H9 (cell line): ENCODE data around the gene CISD1. TPM values are rescaled to one million over a fixed set of nuclear protein-coding genes. Genes with fewer than 3 reads are reported as not detected.

Experiments
- DNase-seq: peaks from one replicate; pipeline ENCODE4 v3.0.0-alpha.2; 2017
- H2AFZ ChIP-seq: one replicate; pipeline ENCODE4 v1.6.1; 2013; ENCODE audit warnings: mild to moderate bottlenecking, low read length, control low read depth, moderate library complexity
- H2AK5ac ChIP-seq: 2 replicates; pipeline ENCODE4 v1.6.1; 2013; ENCODE audit warnings: low read length, control low read depth, mixed read lengths; ENCODE audit not compliant: insufficient read length
- H2BK120ac ChIP-seq: one replicate; pipeline ENCODE4 v1.6.1; 2013; ENCODE audit warnings: low read depth, mild to moderate bottlenecking, low read length, control low read depth, inconsistent platforms; ENCODE audit not compliant: poor library complexity, severe bottlenecking
- H2BK12ac ChIP-seq: 2 replicates; pipeline ENCODE4 v1.6.1; 2013; ENCODE audit warnings: low read length, control low read depth, mixed read lengths, low read depth; ENCODE audit not compliant: insufficient read length
- H2BK15ac ChIP-seq: 2 replicates; pipeline ENCODE4 v1.6.1; 2013; ENCODE audit warnings: low read depth, low read length, control low read depth
- H2BK20ac ChIP-seq: one replicate; pipeline ENCODE4 v1.6.1; 2013; ENCODE audit warnings: low read depth, mild to moderate bottlenecking, low read length, control low read depth, inconsistent platforms; ENCODE audit not compliant: poor library complexity, severe bottlenecking
- H2BK5ac ChIP-seq: 2 replicates; pipeline ENCODE4 v1.6.1; 2013; ENCODE audit warnings: low read length, control low read depth, mixed read lengths; ENCODE audit not compliant: insufficient read length
- H3K14ac ChIP-seq: 2 replicates; pipeline ENCODE4 v1.6.1; 2013; ENCODE audit warnings: low read length, control low read depth; ENCODE audit not compliant: insufficient read depth
- H3K18ac ChIP-seq: 2 replicates; pipeline ENCODE4 v1.6.1; 2013; ENCODE audit warnings: low read depth, mild to moderate bottlenecking, mixed read lengths, low read length, control low read depth; ENCODE audit not compliant: insufficient read length
- H3K23ac ChIP-seq: 2 replicates; pipeline ENCODE4 v1.6.1; 2013; ENCODE audit warnings: low read length, control low read depth, mixed read lengths, low read depth; ENCODE audit not compliant: insufficient read length
- H3K23me2 ChIP-seq: 2 replicates; pipeline ENCODE4 v1.6.1; 2013; ENCODE audit warnings: low read depth, mild to moderate bottlenecking, mixed read lengths, low read length, control low read depth; ENCODE audit not compliant: insufficient read length, poor library complexity, severe bottlenecking
- H3K27ac ChIP-seq: 2 replicates; pipeline ENCODE4 v1.5.1; 2013; ENCODE audit warnings: low read length, control low read depth, mixed read lengths, low read depth; ENCODE audit not compliant: insufficient read length
- H3K27me3 ChIP-seq: 2 replicates; pipeline ENCODE4 v1.6.1; 2013; ENCODE audit warnings: low read length, control low read depth, inconsistent platforms; ENCODE audit not compliant: insufficient read depth
- H3K4ac ChIP-seq: 2 replicates; pipeline ENCODE4 v1.6.1; 2013; ENCODE audit warnings: low read depth, mild to moderate bottlenecking, control low read depth, inconsistent platforms, low read length, moderate library complexity
- H3K4me1 ChIP-seq: 2 replicates; pipeline ENCODE4 v1.6.1; 2013; ENCODE audit warnings: low read length, control low read depth, inconsistent platforms; ENCODE audit not compliant: insufficient read depth
- H3K4me2 ChIP-seq: 2 replicates; pipeline ENCODE4 v1.6.1; 2013; ENCODE audit warnings: low read length, control low read depth, mixed read lengths; ENCODE audit not compliant: insufficient read length, insufficient read depth
- H3K56ac ChIP-seq: 2 replicates; pipeline ENCODE4 v1.6.1; 2013; ENCODE audit warnings: low read depth, mild to moderate bottlenecking, mixed read lengths, low read length, control low read depth; ENCODE audit not compliant: insufficient read length
- H3K79me1 ChIP-seq: 2 replicates; pipeline ENCODE4 v1.6.1; 2013; ENCODE audit warnings: low read depth, mild to moderate bottlenecking, moderate library complexity, low read length, control low read depth, inconsistent platforms; ENCODE audit not compliant: insufficient read depth, poor library complexity, severe bottlenecking
- H3K79me2 ChIP-seq: 2 replicates; pipeline ENCODE4 v1.6.1; 2013; ENCODE audit warnings: low read length, control low read depth, inconsistent platforms; ENCODE audit not compliant: insufficient read depth
- H3K9ac ChIP-seq: 2 replicates; pipeline ENCODE4 v1.6.1; 2013; ENCODE audit warnings: low read length, control low read depth, mixed read lengths; ENCODE audit not compliant: insufficient read length; ENCODE audit errors: extremely low read depth
- H3K9me3 ChIP-seq: one replicate; pipeline ENCODE4 v1.6.1; 2013; ENCODE audit warnings: low read depth, low read length, inconsistent platforms; ENCODE audit not compliant: control insufficient read depth
- H3T11ph ChIP-seq: one replicate; pipeline ENCODE4 v1.6.1; 2013; ENCODE audit warnings: mild to moderate bottlenecking, low read length, control low read depth, inconsistent platforms
- H4K20me1 ChIP-seq: one replicate; pipeline ENCODE4 v1.6.1; 2013; ENCODE audit not compliant: control insufficient read depth, insufficient read length, insufficient read depth
- H4K5ac ChIP-seq: 2 replicates; pipeline ENCODE4 v1.6.1; 2013; ENCODE audit warnings: low read depth, mild to moderate bottlenecking, mixed read lengths, low read length, control low read depth; ENCODE audit not compliant: insufficient read length
- H4K8ac ChIP-seq: replicated peaks from 2 replicates; pipeline ENCODE4 v1.6.1; 2013; ENCODE audit warnings: low read length, control low read depth, mixed read lengths, low read depth; ENCODE audit not compliant: insufficient read length
- H4K91ac ChIP-seq: 2 replicates; pipeline ENCODE4 v1.6.1; 2013; ENCODE audit warnings: low read depth, mild to moderate bottlenecking, moderate library complexity, mixed read lengths, low read length, control low read depth; ENCODE audit not compliant: insufficient read length
- H3K27ac Mint-ChIP-seq, 3 experiments: 2 replicates in 2 of 3; 3 replicates in 1 of 3; pipeline ENCODE4 v1.8.0; 2020 to 2021; ENCODE audit warnings: mixed read lengths in 3 of 3, mild to moderate bottlenecking in 1 of 3, moderate library complexity in 1 of 3
- H3K27me3 Mint-ChIP-seq: 2 replicates; pipeline ENCODE4 v1.8.0; 2021; ENCODE audit warnings: low read depth, mild to moderate bottlenecking, moderate library complexity, mixed read lengths
- H3K36me3 Mint-ChIP-seq, 3 experiments: 2 replicates in 2 of 3; 3 replicates in 1 of 3; pipeline ENCODE4 v1.8.0; 2020 to 2021; ENCODE audit warnings: low read depth in 3 of 3, mixed read lengths in 3 of 3; ENCODE audit not compliant: insufficient read depth in 1 of 3
- H3K4me1 Mint-ChIP-seq, 2 experiments: 2 replicates each; pipeline ENCODE4 v1.8.0; 2020; ENCODE audit warnings: mixed read lengths in 2 of 2
- H3K4me3 Mint-ChIP-seq, 2 experiments: 2 replicates in 1 of 2; 3 replicates in 1 of 2; pipeline ENCODE4 v1.8.0; 2020 to 2021; ENCODE audit warnings: mild to moderate bottlenecking in 2 of 2, mixed read lengths in 2 of 2, moderate library complexity in 1 of 2
- H3K9me3 Mint-ChIP-seq, 2 experiments: 2 replicates in 1 of 2; 3 replicates in 1 of 2; pipeline ENCODE4 v1.8.0; 2020; ENCODE audit warnings: mild to moderate bottlenecking in 2 of 2, mixed read lengths in 2 of 2, moderate library complexity in 1 of 2
- CTCF ChIP-seq: fragments of 200-600 bp; sonication (generic); conservative IDR thresholded peaks from 3 replicates; pipeline ENCODE4 v1.8.0; 2021; ENCODE audit warnings: antibody characterized with exemption, mild to moderate bottlenecking
- WGBS: extraction: QIAGEN DNeasy Blood & Tissue Kit; methylation state at CpG from one replicate; pipeline ENCODE4 v1.1.7; 2013; ENCODE audit warnings: missing lambda C conversion rate, low lambda C conversion rate, mixed read lengths; ENCODE audit not compliant: insufficient read length; ENCODE audit errors: extremely low coverage; 5-methylcytosine and 5-hydroxymethylcytosine counted together
- total RNA-seq: library from RNA; stranded (reverse); gene quantifications from 2 replicates; pipeline ENCODE4 v1.2.1, GENCODE V29; 2021

The CISD1 gene
- total RNA-seq, 1 experiment from 2014 or later: 42.0 TPM

GRCh38 chr10:58240531-58240930, 28.4 kb upstream of the CISD1 start:
- Histone ChIP-seq H3K56ac (no peak overlapping the region), H3K27ac (no peak overlapping the region), H3K4ac (no peak overlapping the region), H2AK5ac (no peak overlapping the region), H3K4me2 (no peak overlapping the region), H3K9ac (no peak overlapping the region), H2BK12ac (no peak overlapping the region), H4K5ac (no peak overlapping the region), H3K27me3 (no peaks in the 10 kb centered on the region), H2BK15ac (no peak overlapping the region), H3K23ac (no peak overlapping the region), H3K9me3 (no peaks in the 10 kb centered on the region), H2BK20ac (no peak overlapping the region), H2BK120ac (no peak overlapping the region), H4K91ac (no peak overlapping the region), H3K14ac (no peak overlapping the region), H2AFZ (no peak overlapping the region), H4K8ac (no peak overlapping the region), H3K18ac (no peak overlapping the region), H2BK5ac (no peak overlapping the region), H3K23me2 (no peaks in the 10 kb centered on the region), H3T11ph (no peak overlapping the region), H4K20me1 (no peaks in the 10 kb centered on the region), H3K79me1 (no peaks in the 10 kb centered on the region), H3K79me2 (no peaks in the 10 kb centered on the region), H3K4me1 (peaks cover 2% of the 10 kb centered on the region; the same call in 1 of the 2 replicates)
- no peak overlapping the region for H3K4me3 Mint-ChIP-seq
- H3K36me3 Mint-ChIP-seq: peaks cover 22 to 41% (median 33%) of the 10 kb centered on the region in 3 experiments
- H3K4me1 Mint-ChIP-seq: peaks cover 19 to 23% of the 10 kb centered on the region in 2 experiments
- no CpG with 5 or more reads among the region's 4 CpGs for WGBS
- H3K9me3 Mint-ChIP-seq: peaks cover 24 to 28% of the 10 kb centered on the region in 2 experiments
- no peak for TF ChIP-seq CTCF
- H3K27ac Mint-ChIP-seq: peak overlapping the region in 2 of 3 experiments; percentile 40 to 84; a peak in 2 of 7 replicates
- H3K27me3 Mint-ChIP-seq: no peaks in the 10 kb centered on the region
- DNase-seq: no peak
